ENCODE results near the gene PRKD2. TPM values are rescaled to one million over a fixed set of nuclear protein-coding genes. Genes with fewer than 3 reads are reported as not detected.

PRKD2 gene
- total RNA-seq, 4 donors from 2014 or later = 30.8 to 85.7 (median 41.7) TPM

GRCh38 chr19:46717716-46718143 is 816 bp upstream of the PRKD2 start:
- peak overlapping the region; percentile 90 to 92 for H3K27ac ChIP-seq
- intact Hi-C loops (cut with DNase I; ENCODE audit: low total_unique reads) = no loop called here
- TF ChIP-seq CTCF (IDR thresholded peaks at IDR 0.05) = no peak
- no peak for TF ChIP-seq POLR2A (IDR thresholded peaks at IDR 0.05)
- DNase-seq = no peak
- peaks cover 8 to 9% of the 10 kb centered on the region in 2 donors for H3K4me1 ChIP-seq
- H3K9me3 ChIP-seq = no peaks in the 10 kb centered on the region
- H3K36me3 ChIP-seq = no peaks in the 10 kb centered on the region
- no peaks in the 10 kb centered on the region for H3K27me3 ChIP-seq
- peak overlapping the region; percentile 68 to 91 for H3K4me3 ChIP-seq

- TF ChIP-seq CTCF (IDR thresholded peaks at IDR 0.05) = no peak
- peaks cover 8 to 9% of the 10 kb centered on the region in 2 donors for H3K4me1 ChIP-seq
- intact Hi-C loops (cut with DNase I; ENCODE audit: low total_unique reads) = no loop called here
Measured at GRCh38 chr19:46716672-46717033, 261 bp downstream of the PRKD2 start.

GRCh38 chr19:46715975-46716671 is 791 bp downstream of the PRKD2 start:
- no peak for DNase-seq
- Histone ChIP-seq H3K4me1 (peaks cover 8 to 9% of the 10 kb centered on the region in 2 donors), H3K36me3 (no peaks in the 10 kb centered on the region), H3K9me3 (no peaks in the 10 kb centered on the region), H3K27me3 (no peaks in the 10 kb centered on the region), H3K4me3 (peak overlapping the region; percentile 68 to 91), H3K27ac (peak overlapping the region; percentile 90 to 92)
- TF ChIP-seq POLR2A (IDR thresholded peaks at IDR 0.05) = no peak
- TF ChIP-seq CTCF (IDR thresholded peaks at IDR 0.05) = peak in 1 of 4 experiments; percentile 10
- intact Hi-C loops (cut with DNase I; ENCODE audit: low total_unique reads) = no loop called here

More at GRCh38 chr19:46716672-46717033, 261 bp downstream of the PRKD2 start:
- H3K9me3 ChIP-seq = no peaks in the 10 kb centered on the region
- peak overlapping the region; percentile 90 to 92 for H3K27ac ChIP-seq
- DNase-seq = no peak
- no peaks in the 10 kb centered on the region for H3K36me3 ChIP-seq
- no peaks in the 10 kb centered on the region for H3K27me3 ChIP-seq
- peak overlapping the region; percentile 68 to 91 for H3K4me3 ChIP-seq

DNA sequence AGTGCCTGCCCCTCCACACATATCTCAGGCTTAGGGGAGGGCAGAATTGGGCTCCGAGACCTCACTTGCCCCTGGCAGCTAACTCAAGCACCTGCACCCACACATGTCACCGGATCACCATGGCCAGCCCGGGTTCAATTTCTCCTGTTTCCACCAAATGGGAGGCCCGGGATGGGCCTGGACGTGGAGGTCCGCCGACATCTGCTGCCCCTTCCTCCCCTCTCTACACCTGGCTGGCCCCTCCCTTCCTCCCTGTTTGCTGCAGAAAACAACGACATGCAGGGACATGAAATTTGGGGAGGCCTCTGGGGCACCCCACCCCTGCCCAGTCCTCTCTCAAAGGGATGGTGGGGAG is 1.3 kb downstream of the PRKD2 start:
- no peak for DNase-seq
- Histone ChIP-seq H3K27me3 (no peaks in the 10 kb centered on the region), H3K27ac (peak overlapping the region; percentile 90 to 92), H3K9me3 (no peaks in the 10 kb centered on the region), H3K4me3 (peak overlapping the region; percentile 68 to 91), H3K36me3 (no peaks in the 10 kb centered on the region), H3K4me1 (peaks cover 8 to 9% of the 10 kb centered on the region in 2 donors)
- no peak for TF ChIP-seq POLR2A (IDR thresholded peaks at IDR 0.05)
- TF ChIP-seq CTCF (IDR thresholded peaks at IDR 0.05) = no peak
- intact Hi-C loops (cut with DNase I; ENCODE audit: low total_unique reads) = no loop called here

DNA sequence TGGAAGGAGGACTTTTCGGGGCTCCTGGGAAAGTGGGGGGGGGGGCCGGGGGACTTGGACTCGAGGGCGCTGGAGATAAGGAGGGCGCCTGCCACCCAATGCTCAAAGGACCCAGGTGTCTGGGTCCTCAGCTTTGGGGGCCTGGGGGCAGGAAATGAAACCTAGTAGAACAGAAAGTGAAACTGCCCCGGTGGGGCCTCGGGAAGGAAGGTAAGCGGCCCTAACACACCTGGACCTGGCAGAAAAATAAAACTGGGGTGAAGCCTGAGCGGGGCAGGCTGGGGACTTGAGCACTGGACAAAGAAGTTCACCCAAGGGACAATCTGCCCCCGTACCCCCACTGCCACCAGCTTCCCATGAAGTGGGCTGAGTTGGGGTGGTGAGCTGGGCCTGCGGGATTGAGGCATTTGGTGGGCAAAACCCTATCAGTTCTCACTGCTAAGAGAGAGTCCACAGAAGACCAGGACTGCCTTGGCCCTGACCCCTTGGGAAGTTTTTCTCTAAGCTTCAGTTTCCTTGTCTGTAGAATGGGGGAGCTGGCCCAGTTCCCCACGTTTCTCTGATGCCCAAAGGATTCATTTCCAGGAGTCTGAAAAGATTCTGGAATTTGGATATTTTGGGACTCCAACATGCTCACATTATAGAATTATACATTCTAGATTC is 2.3 kb downstream of the PRKD2 start:
- H3K4me1 ChIP-seq = peaks cover 8 to 9% of the 10 kb centered on the region in 2 donors
- no peaks in the 10 kb centered on the region for H3K9me3 ChIP-seq
- peak overlapping the region; percentile 90 to 92 for H3K27ac ChIP-seq
- H3K36me3 ChIP-seq = no peaks in the 10 kb centered on the region
- no peak for DNase-seq
- H3K27me3 ChIP-seq = no peaks in the 10 kb centered on the region
- TF ChIP-seq POLR2A (IDR thresholded peaks at IDR 0.05) (peak in 1 of 2 donors; percentile 21), CTCF (IDR thresholded peaks at IDR 0.05) (no peak)
- H3K4me3 ChIP-seq = peak overlapping the region; percentile 64 to 71
- intact Hi-C loops (cut with DNase I; ENCODE audit: low total_unique reads) = no loop called here

Measured in uterus (tissue), 4 donors.